Liver (tissue), 9 donors: ENCODE measurements around the gene RPS2. TPM values are rescaled to one million over a fixed set of nuclear protein-coding genes. Genes with fewer than 3 reads are reported as not detected.

Experiments
- DNase-seq: peaks from one replicate; pipeline ENCODE4 v3.0.0-alpha.2; 2017; ENCODE audit warnings: low spot score
- H3K27ac ChIP-seq, 2 donors: one replicate each; pipeline ENCODE4 v1.7.0; 2013; ENCODE audit warnings: inconsistent platforms in 2 of 2, low read length in 2 of 2, control low read depth in 1 of 2, low read depth in 1 of 2, mild to moderate bottlenecking in 1 of 2
- H3K27me3 ChIP-seq, 4 donors: one replicate each; pipeline versions ENCODE4 v1.6.1 to v1.7.0; 2013; ENCODE audit warnings: low read length in 3 of 4, inconsistent platforms in 1 of 4, mild to moderate bottlenecking in 1 of 4, moderate library complexity in 1 of 4; ENCODE audit not compliant: control insufficient read depth in 4 of 4, insufficient read depth in 4 of 4
- H3K36me3 ChIP-seq, 4 donors: one replicate each; pipeline versions ENCODE4 v1.6.1 to v1.7.0; 2013; ENCODE audit warnings: low read length in 3 of 4, mild to moderate bottlenecking in 3 of 4, low read depth in 1 of 4, moderate library complexity in 1 of 4; ENCODE audit not compliant: control insufficient read depth in 4 of 4, insufficient read depth in 3 of 4
- H3K4me1 ChIP-seq, 4 donors: one replicate each; pipeline versions ENCODE4 v1.6.1 to v1.7.0; 2013; ENCODE audit warnings: low read length in 3 of 4, mild to moderate bottlenecking in 3 of 4, moderate library complexity in 1 of 4; ENCODE audit not compliant: control insufficient read depth in 4 of 4, insufficient read depth in 4 of 4
- H3K4me3 ChIP-seq, 3 donors: one replicate each; pipeline versions ENCODE4 v1.6.1 to v1.7.0; 2013; ENCODE audit warnings: low read length in 3 of 3, control low read depth in 1 of 3, low read depth in 1 of 3, mild to moderate bottlenecking in 1 of 3
- H3K9ac ChIP-seq, 2 donors: one replicate each; pipeline ENCODE4 v1.7.0; 2013; ENCODE audit warnings: low read length in 2 of 2, mild to moderate bottlenecking in 2 of 2, moderate library complexity in 2 of 2, control low read depth in 1 of 2, low read depth in 1 of 2
- H3K9me3 ChIP-seq, 4 donors: one replicate each; pipeline versions ENCODE4 v1.6.1 to v1.7.0; 2013; ENCODE audit warnings: low read length in 3 of 4; ENCODE audit not compliant: control insufficient read depth in 4 of 4
- ATF3 ChIP-seq: IDR thresholded peaks from 2 replicates; pipeline ENCODE4 v1.6.1; 2016; ENCODE audit warnings: antibody characterized with exemption
- EGR1 ChIP-seq, 2 donors: IDR thresholded peaks; 2 replicates each; pipeline ENCODE4 v1.6.1; 2016 to 2018; ENCODE audit warnings: antibody characterized with exemption in 2 of 2, low read depth in 2 of 2
- FOXA1 ChIP-seq: IDR thresholded peaks from 2 replicates; pipeline ENCODE4 v1.6.1; 2016; ENCODE audit warnings: antibody characterized with exemption
- FOXA2 ChIP-seq: IDR thresholded peaks from 2 replicates; pipeline ENCODE4 v1.6.1; 2016; ENCODE audit warnings: antibody characterized with exemption
- GABPA ChIP-seq, 2 donors: IDR thresholded peaks in 1 of 2; conservative IDR thresholded peaks in 1 of 2; 2 replicates each; pipeline ENCODE4 v1.6.1; 2016; ENCODE audit warnings: antibody characterized with exemption in 2 of 2, mild to moderate bottlenecking in 1 of 2, moderate library complexity in 1 of 2
- HNF4A ChIP-seq, 2 donors: conservative IDR thresholded peaks; 2 replicates each; pipeline ENCODE4 v1.6.1; 2016; ENCODE audit warnings: antibody characterized with exemption in 2 of 2, mild to moderate bottlenecking in 2 of 2
- HNF4G ChIP-seq: IDR thresholded peaks from 2 replicates; pipeline ENCODE4 v1.6.1; 2016; ENCODE audit warnings: antibody characterized with exemption
- JUND ChIP-seq, 2 donors: IDR thresholded peaks; 2 replicates each; pipeline ENCODE4 v1.6.1; 2016; ENCODE audit warnings: antibody characterized with exemption in 2 of 2
- NR2F2 ChIP-seq: IDR thresholded peaks from 2 replicates; pipeline ENCODE4 v1.6.1; 2016; ENCODE audit warnings: antibody characterized with exemption
- RAD21 ChIP-seq, 2 donors: IDR thresholded peaks; 2 replicates each; pipeline ENCODE4 v1.6.1; 2016; ENCODE audit warnings: antibody characterized with exemption in 2 of 2, mild to moderate bottlenecking in 2 of 2
- REST ChIP-seq: IDR thresholded peaks from 2 replicates; pipeline ENCODE4 v1.6.1; 2016; ENCODE audit warnings: antibody characterized with exemption, mild to moderate bottlenecking
- RXRA ChIP-seq, 2 donors: IDR thresholded peaks; 2 replicates each; pipeline ENCODE4 v1.6.1; 2017 to 2018; ENCODE audit warnings: antibody characterized with exemption in 2 of 2, mild to moderate bottlenecking in 1 of 2
- SP1 ChIP-seq: IDR thresholded peaks from 2 replicates; pipeline ENCODE4 v1.6.1; 2018; ENCODE audit warnings: antibody characterized with exemption, mild to moderate bottlenecking
- TAF1 ChIP-seq: conservative IDR thresholded peaks from 2 replicates; pipeline ENCODE4 v1.6.1; 2016; ENCODE audit warnings: antibody characterized with exemption, mild to moderate bottlenecking
- YY1 ChIP-seq: IDR thresholded peaks from 2 replicates; pipeline ENCODE4 v1.6.1; 2016; ENCODE audit warnings: antibody characterized with exemption, mild to moderate bottlenecking
- ZBTB33 ChIP-seq: IDR thresholded peaks from 2 replicates; pipeline ENCODE4 v1.6.1; 2016; ENCODE audit warnings: antibody characterized with exemption
- WGBS: extraction: QIAGEN DNeasy Blood & Tissue Kit; methylation state at CpG from one replicate; pipeline ENCODE4 v1.1.7; 2013; 5-methylcytosine and 5-hydroxymethylcytosine counted together
- polyA plus RNA-seq, 2 donors: library from polyadenylated mRNA; stranded (reverse) in 1 of 2; unstranded in 1 of 2; fragments of 200-250 nt in 1 of 2; fragments of >200 nt in 1 of 2; fragmentation: Nextera tagmentation in 1 of 2; extraction: Ambion mirVana in 1 of 2; gene quantifications; one replicate each; pipeline versions ENCODE4 v1.2.1 to v1.2.3, GENCODE V29; 2013 to 2015
- total RNA-seq, 2 donors: library from RNA; depleted of rRNA; stranded (reverse); fragments of >200 nt; gene quantifications; one replicate each; pipeline ENCODE4 v1.2.3, GENCODE V29; 2014
- TF ChIP-seq, protein P1 (sequence below): IDR thresholded peaks from 2 replicates; pipeline ENCODE4 v1.6.1; 2016; ENCODE audit warnings: antibody characterized with exemption
- donor health status: healthy.
- donor health status: healthy.
- donor health status: healthy.
- donor health status: healthy.
- donor health status: healthy.

RPS2 gene
- total and polyA plus RNA-seq, 4 donors = 524 to 1,440 (median 940) TPM

- TF ChIP-seq RXRA (IDR thresholded peaks at IDR 0.05) (peak in 1 of 2 donors; percentile 74), FOXA2 (no peak), REST (peak; percentile 47), HNF4A (conservative IDR thresholded peaks at IDR 0.05) (peak; percentile 48 to 66), ATF3 (no peak), JUND (IDR thresholded peaks at IDR 0.05) (peak in 1 of 2 donors; percentile 56), EGR1 (IDR thresholded peaks at IDR 0.05; ENCODE audit: low read depth in 2 of 2) (no peak), RAD21 (IDR thresholded peaks at IDR 0.05) (peak; percentile 24 to 38), NR2F2 (peak; percentile 53), GABPA (IDR thresholded peaks at IDR 0.05 in 1 of 2, conservative IDR thresholded peaks at IDR 0.05 in 1 of 2) (peak in 1 of 2 donors; percentile 75), HNF4G (no peak), YY1 (peak; percentile 36), SP1 (peak; percentile 48)
- H3K27ac ChIP-seq = peak overlapping the region; percentile 60 to 78
- no peak for DNase-seq
Measured at GRCh38 chr16:2008631-2009163, 44.1 kb upstream of the RPS2 start.

DNA sequence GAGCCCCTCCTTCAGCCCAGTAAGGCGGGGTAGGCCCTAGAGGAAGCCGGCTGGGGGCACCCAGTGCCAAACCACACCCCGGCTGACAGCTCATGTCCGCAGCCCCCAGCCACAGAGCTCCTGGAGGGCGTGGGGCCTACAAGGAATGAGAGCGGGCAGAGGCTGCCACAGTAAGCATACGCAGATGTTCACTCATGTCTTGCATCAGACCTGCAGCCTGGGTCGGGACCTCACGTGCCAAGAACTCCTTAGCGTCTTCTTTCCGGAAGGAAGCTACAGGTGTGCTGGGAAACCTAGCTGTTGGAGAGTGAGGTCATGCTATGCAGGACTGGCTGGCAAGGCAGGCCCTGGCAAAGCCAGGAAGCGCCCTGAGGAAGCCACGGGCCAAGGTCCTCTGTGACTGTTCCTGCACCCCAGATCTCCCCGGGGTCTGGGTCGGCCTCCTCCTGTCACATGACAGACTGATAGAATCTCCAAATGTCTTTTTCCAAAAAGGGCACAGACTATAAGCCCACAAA is 43.4 kb upstream of the RPS2 start:
- H3K4me1 ChIP-seq = peaks cover 36 to 59% (median 53%) of the 10 kb centered on the region in 4 donors
- H3K27me3 ChIP-seq = no peaks in the 10 kb centered on the region
- peak overlapping the region; percentile 8 to 47 (median 41) for H3K4me3 ChIP-seq
- H3K27ac ChIP-seq = peak overlapping the region; percentile 23 to 60
- WGBS = 34% methylated on average over 15 of the region's 15 CpGs
- no peaks in the 10 kb centered on the region for H3K9me3 ChIP-seq
- TF ChIP-seq, protein P1, sequence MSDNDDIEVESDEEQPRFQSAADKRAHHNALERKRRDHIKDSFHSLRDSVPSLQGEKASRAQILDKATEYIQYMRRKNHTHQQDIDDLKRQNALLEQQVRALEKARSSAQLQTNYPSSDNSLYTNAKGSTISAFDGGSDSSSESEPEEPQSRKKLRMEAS = no peak
- TF ChIP-seq RXRA (IDR thresholded peaks at IDR 0.05) = no peak
- TF ChIP-seq JUND (IDR thresholded peaks at IDR 0.05) = no peak
- no peak for TF ChIP-seq HNF4A (conservative IDR thresholded peaks at IDR 0.05)
- no peak for TF ChIP-seq REST
- no peak for TF ChIP-seq TAF1
- TF ChIP-seq NR2F2 = no peak
- TF ChIP-seq GABPA (IDR thresholded peaks at IDR 0.05 in 1 of 2, conservative IDR thresholded peaks at IDR 0.05 in 1 of 2) = no peak
- TF ChIP-seq FOXA2 = no peak
- no peak for TF ChIP-seq HNF4G
- TF ChIP-seq ZBTB33 = no peak
- TF ChIP-seq RAD21 (IDR thresholded peaks at IDR 0.05) = no peak
- no peak for TF ChIP-seq ATF3
- no peak for TF ChIP-seq FOXA1
- TF ChIP-seq SP1 = no peak
- DNase-seq = no peak
- H3K36me3 ChIP-seq = peaks cover 0 to 4% (median under 1%) of the 10 kb centered on the region in 4 donors
- H3K9ac ChIP-seq = peak overlapping the region in 1 of 2 donors; percentile 5

More at GRCh38 chr16:2008631-2009163, 44.1 kb upstream of the RPS2 start:
- Histone ChIP-seq H3K27me3 (no peaks in the 10 kb centered on the region), H3K36me3 (peaks cover 0 to 2% (median 0%) of the 10 kb centered on the region in 4 donors), H3K9ac (peak overlapping the region; percentile 41 to 79), H3K4me1 (peaks cover 36 to 57% (median 51%) of the 10 kb centered on the region in 4 donors), H3K9me3 (no peaks in the 10 kb centered on the region), H3K4me3 (peak overlapping the region; percentile 75 to 93 (median 80))
- WGBS = 1% methylated on average over 23 of the region's 23 CpGs
